Measurements from ENCODE around the gene BST1.

DNA sequence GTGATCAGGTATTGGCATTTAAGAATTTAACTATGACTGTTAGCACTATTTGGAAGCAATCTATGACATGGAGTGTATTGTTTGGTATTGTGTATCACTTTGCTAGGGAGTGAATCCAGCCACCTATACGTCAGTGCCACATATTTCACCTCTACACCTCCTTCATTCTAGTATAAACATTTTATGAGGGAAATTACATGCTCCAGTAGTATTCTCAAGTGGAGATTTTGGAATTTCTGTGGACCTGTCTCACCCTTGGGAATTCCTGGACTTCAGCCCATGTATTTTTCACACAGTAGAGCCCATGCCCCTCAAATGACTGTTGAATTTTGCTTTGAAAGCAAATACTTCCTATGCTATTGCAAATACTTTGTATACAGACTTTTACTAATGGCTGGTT lies 11.3 kb downstream of the BST1 start:
- TF ChIP-seq, protein P1, sequence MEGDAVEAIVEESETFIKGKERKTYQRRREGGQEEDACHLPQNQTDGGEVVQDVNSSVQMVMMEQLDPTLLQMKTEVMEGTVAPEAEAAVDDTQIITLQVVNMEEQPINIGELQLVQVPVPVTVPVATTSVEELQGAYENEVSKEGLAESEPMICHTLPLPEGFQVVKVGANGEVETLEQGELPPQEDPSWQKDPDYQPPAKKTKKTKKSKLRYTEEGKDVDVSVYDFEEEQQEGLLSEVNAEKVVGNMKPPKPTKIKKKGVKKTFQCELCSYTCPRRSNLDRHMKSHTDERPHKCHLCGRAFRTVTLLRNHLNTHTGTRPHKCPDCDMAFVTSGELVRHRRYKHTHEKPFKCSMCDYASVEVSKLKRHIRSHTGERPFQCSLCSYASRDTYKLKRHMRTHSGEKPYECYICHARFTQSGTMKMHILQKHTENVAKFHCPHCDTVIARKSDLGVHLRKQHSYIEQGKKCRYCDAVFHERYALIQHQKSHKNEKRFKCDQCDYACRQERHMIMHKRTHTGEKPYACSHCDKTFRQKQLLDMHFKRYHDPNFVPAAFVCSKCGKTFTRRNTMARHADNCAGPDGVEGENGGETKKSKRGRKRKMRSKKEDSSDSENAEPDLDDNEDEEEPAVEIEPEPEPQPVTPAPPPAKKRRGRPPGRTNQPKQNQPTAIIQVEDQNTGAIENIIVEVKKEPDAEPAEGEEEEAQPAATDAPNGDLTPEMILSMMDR (IDR thresholded peaks at IDR 0.05), result no peak
- no peak for TF ChIP-seq EZH2phosphoT487 (IDR thresholded peaks at IDR 0.05)

All from neural progenitor cell (in vitro differentiated cells).